Left ventricle myocardium inferior (tissue), 1 donor: ENCODE data around the gene MLEC. TPM values are rescaled to one million over a fixed set of nuclear protein-coding genes. Genes with fewer than 3 reads are reported as not detected.
"Not testable (repeated sequence)": the region's sequence is repeated elsewhere in the genome, so short reads cannot be mapped to it uniquely, and the experiment has no call there.

ENCODE experiments used
- DNase-seq: peaks from one replicate; pipeline ENCODE4 v3.0.0-alpha.2; 2020
- H3K27ac ChIP-seq: fragments of 200-600 bp; replicated peaks from 2 replicates; pipeline ENCODE4 v1.8.0; 2021
- H3K27me3 ChIP-seq: fragments of 200-600 bp; 2 replicates; pipeline ENCODE4 v1.8.0; 2021; ENCODE audit warnings: low read depth
- H3K36me3 ChIP-seq: fragments of 200-600 bp; 2 replicates; pipeline ENCODE4 v1.8.0; 2021
- H3K4me1 ChIP-seq: fragments of 200-600 bp; 2 replicates; pipeline ENCODE4 v1.8.0; 2021
- H3K4me3 ChIP-seq: fragments of 200-600 bp; 2 replicates; pipeline ENCODE4 v1.8.0; 2021; ENCODE audit warnings: mild to moderate bottlenecking, moderate library complexity
- H3K9me3 ChIP-seq: fragments of 200-600 bp; replicated peaks from 2 replicates; pipeline ENCODE4 v1.8.0; 2021
- CTCF ChIP-seq: fragments of 200-600 bp; IDR thresholded peaks from 2 replicates; pipeline ENCODE4 v1.8.0; 2021; ENCODE audit warnings: antibody characterized with exemption, mild to moderate bottlenecking, borderline replicate concordance
- intact Hi-C: fragments of 100-400 bp; cut with micrococcal nuclease; formaldehyde crosslinking; loops from one replicate; pipeline ENCODE4 v1.11.0; 2022
- total RNA-seq: library from RNA; stranded (reverse); fragmentation: NEBNext Ultra II Directional; extraction: Animal tissue kit (Norgen Biotek cat#: 25700); gene quantifications from one replicate; pipeline ENCODE4 v1.2.1, GENCODE V29; 2021
- donor health status: DM: no; HTN: yes; CAD: no; lungs with severe emphysema.

Gene MLEC
- total RNA-seq, 1 donor from 2014 or later: 120 TPM

DNA sequence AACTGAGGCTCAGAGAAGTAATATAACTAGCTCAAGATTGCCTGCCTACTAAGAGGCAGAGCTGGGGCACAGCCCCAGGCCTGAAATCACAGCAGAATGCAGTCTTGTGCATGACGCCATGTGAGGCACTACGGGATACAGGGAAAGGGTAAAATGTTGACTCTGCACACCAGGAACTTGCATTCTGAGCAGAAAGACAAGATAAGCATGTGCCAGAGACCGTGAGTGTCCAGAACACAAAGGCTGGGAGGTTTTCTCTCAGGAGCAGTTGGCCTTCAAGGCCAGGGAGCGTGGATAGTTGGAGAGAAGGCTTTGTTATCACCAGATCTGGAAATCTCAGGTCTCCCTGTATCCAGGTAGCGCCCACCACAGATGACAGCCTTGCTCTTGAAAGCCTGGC lies 23.2 kb upstream of the MLEC start:
- intact Hi-C loops: no loop called here
- Histone ChIP-seq H3K9me3 (no peaks in the 10 kb centered on the region), H3K36me3 (peaks cover 4% of the 10 kb centered on the region), H3K27me3 (no peaks in the 10 kb centered on the region), H3K4me1 (peaks cover 13% of the 10 kb centered on the region), H3K4me3 (no peak overlapping the region), H3K27ac (no peak overlapping the region)
- no peak for TF ChIP-seq CTCF
- no peak for DNase-seq

DNA sequence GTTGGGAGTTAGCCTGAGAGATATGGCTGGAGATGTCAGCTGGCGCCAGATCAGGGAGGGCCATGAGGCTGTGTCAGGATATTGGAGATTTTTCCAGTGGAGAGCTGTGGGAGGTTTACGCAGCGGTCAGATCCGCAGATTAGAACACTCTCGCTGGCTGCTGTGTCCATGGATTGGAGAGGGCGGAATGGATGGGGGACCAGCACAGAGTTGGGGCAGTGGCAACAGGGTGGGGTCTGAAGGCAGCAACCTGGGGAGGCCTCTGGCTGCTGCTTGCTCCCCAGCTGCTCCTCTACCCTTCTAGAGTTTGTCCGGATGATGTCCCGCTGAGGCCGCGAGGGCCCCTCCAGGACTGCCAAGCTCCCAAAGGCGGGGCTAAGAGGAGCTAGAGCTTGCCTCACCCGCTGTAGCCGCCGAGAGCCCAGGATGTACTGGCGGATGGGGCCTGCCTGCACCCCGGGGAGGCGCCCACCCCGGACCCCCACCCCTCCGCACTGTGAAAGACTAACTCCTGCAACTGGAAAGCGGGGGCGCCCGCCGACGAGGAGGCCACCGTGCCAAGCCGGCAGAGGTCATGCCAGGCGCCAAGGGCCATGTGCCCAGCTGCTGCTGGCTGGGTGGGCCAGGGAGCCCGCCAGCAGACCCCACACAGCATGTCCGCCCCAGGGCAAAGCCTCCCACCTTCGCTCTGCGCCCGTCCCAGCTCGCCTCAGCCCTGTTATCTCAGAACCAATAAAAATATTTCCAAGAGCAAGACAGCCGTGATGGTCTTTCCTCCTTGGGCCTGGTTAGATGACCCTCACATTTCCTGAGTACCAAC lies 20.2 kb upstream of the MLEC start:
- intact Hi-C loops: no loop called here

GRCh38 chr12:120668091-120668867 lies 18.7 kb upstream of the MLEC start:
- intact Hi-C loops: no loop called here
- no peak for TF ChIP-seq CTCF
- no peak for DNase-seq
- no peaks in the 10 kb centered on the region for H3K9me3 ChIP-seq
- peaks cover 4% of the 10 kb centered on the region for H3K36me3 ChIP-seq
- no peak overlapping the region for H3K4me3 ChIP-seq
- peaks cover 6% of the 10 kb centered on the region for H3K4me1 ChIP-seq
- no peaks in the 10 kb centered on the region for H3K27me3 ChIP-seq
- H3K27ac ChIP-seq: peak overlapping the region; percentile 2

More for the DNA sequence above, 20.2 kb upstream of the MLEC start:
- H3K27ac ChIP-seq: no peak overlapping the region
- peaks cover 6% of the 10 kb centered on the region for H3K4me1 ChIP-seq
- TF ChIP-seq CTCF: no peak
- no peaks in the 10 kb centered on the region for H3K9me3 ChIP-seq
- peaks cover 4% of the 10 kb centered on the region for H3K36me3 ChIP-seq
- H3K27me3 ChIP-seq: no peaks in the 10 kb centered on the region
- no peak overlapping the region for H3K4me3 ChIP-seq
- no peak for DNase-seq

DNA sequence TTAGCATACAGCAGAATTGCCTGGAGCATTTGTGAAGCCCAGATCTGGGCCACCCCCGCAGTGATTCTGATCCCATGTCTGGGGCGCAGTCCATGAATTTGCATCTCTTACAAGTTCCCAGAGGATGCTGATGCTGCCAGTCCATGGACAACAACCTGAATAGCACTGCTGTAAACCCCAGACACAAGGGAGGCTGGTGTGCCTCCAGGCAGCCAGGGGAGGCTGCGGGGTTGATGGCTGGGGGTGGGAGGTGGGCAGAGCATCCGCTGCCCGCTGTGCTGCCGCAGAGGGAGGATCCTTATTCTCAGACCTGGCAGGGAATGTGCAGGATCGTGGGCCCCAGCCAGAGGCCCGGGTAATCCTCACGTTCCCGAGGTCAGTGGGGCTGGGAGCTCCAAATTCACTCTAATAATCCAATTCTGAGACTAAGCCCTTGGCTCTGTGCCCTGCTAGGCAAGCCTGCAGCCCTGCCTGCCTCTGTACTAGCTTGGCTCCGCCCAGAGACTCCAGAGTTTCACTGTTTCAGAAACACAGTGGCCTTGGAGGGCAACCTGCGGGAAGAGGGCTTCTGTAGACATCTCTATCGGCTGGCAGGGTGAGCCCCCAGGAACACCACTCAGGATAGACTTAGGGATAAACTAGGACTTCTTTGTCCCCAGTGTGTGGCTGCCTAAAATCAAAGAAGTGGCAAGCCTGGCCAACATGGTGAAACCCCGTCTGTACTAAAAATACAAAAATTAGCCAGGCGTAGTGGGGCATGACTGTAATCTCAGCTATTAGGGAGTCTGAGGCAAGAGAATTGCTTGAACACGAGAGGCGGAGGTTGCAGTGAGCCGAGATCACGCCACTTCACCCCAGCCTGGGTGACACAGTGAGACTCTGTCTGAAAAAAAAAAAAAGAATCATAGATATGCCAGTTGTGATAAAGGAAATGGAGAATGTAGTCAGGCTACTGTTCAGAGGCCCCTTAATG lies 17.8 kb upstream of the MLEC start:
- Histone ChIP-seq H3K27me3 (no peaks in the 10 kb centered on the region), H3K4me3 (no peak overlapping the region), H3K9me3 (no peaks in the 10 kb centered on the region), H3K27ac (peak overlapping the region; percentile 2), H3K4me1 (peaks cover 6% of the 10 kb centered on the region), H3K36me3 (no peaks in the 10 kb centered on the region)
- no peak for DNase-seq
- no peak for TF ChIP-seq CTCF
- intact Hi-C loops: no loop called here

GRCh38 chr12:120670237-120670636 lies 16.7 kb upstream of the MLEC start:
- H3K4me3 ChIP-seq, H3K27ac ChIP-seq, intact Hi-C loops, H3K27me3 ChIP-seq, H3K4me1 ChIP-seq, H3K9me3 ChIP-seq, DNase-seq, H3K36me3 ChIP-seq: not testable (repeated sequence)
